Mucosa of stomach (tissue), 1 donor: ENCODE measurements around the gene NXPE3.
A peak's percentile ranks its signal among the peaks of the same experiment; 100 is the strongest.

ENCODE experiments used
- H3K27me3 ChIP-seq: one replicate; pipeline ENCODE4 v1.7.0; 2013; ENCODE audit warnings: mild to moderate bottlenecking, low read length; ENCODE audit not compliant: control insufficient read depth, insufficient read depth
- H3K36me3 ChIP-seq: one replicate; pipeline ENCODE4 v1.7.0; 2013; ENCODE audit warnings: low read length; ENCODE audit not compliant: control insufficient read depth, insufficient read depth
- H3K4me1 ChIP-seq: one replicate; pipeline ENCODE4 v1.7.0; 2013; ENCODE audit warnings: mild to moderate bottlenecking, low read length; ENCODE audit not compliant: control insufficient read depth, insufficient read depth
- H3K4me3 ChIP-seq: one replicate; pipeline ENCODE4 v1.7.0; 2013; ENCODE audit warnings: low read length
- H3K9ac ChIP-seq: one replicate; pipeline ENCODE4 v1.7.0; 2013; ENCODE audit warnings: mild to moderate bottlenecking, low read length, moderate library complexity
- H3K9me3 ChIP-seq: one replicate; pipeline ENCODE4 v1.7.0; 2013; ENCODE audit warnings: mild to moderate bottlenecking, low read length, moderate library complexity; ENCODE audit not compliant: control insufficient read depth
- donor health status: Pancreatic carcinoma.

Gene NXPE3

GRCh38 chr3:101807888-101808287, 28.9 kb downstream of the NXPE3 start:
- no peaks in the 10 kb centered on the region for H3K36me3 ChIP-seq

GRCh38 chr3:101809178-101810021, 30.4 kb downstream of the NXPE3 start:
- H3K36me3 ChIP-seq, result no peaks in the 10 kb centered on the region
- peaks cover 5% of the 10 kb centered on the region for H3K4me1 ChIP-seq

More at GRCh38 chr3:101807888-101808287, 28.9 kb downstream of the NXPE3 start:
- Histone ChIP-seq H3K9me3 (no peaks in the 10 kb centered on the region), H3K27me3 (no peaks in the 10 kb centered on the region), H3K4me3 (no peak overlapping the region), H3K9ac (no peak overlapping the region), H3K4me1 (no peaks in the 10 kb centered on the region)

GRCh38 chr3:101810022-101810418, 31.0 kb downstream of the NXPE3 start:
- no peaks in the 10 kb centered on the region for H3K36me3 ChIP-seq
- H3K9me3 ChIP-seq, result no peaks in the 10 kb centered on the region
- H3K27me3 ChIP-seq, result no peaks in the 10 kb centered on the region
- H3K9ac ChIP-seq, result no peak overlapping the region
- no peak overlapping the region for H3K4me3 ChIP-seq
- H3K4me1 ChIP-seq, result peaks cover 11% of the 10 kb centered on the region

More at GRCh38 chr3:101809178-101810021, 30.4 kb downstream of the NXPE3 start:
- Histone ChIP-seq H3K27me3 (no peaks in the 10 kb centered on the region), H3K4me3 (no peak overlapping the region), H3K9ac (no peak overlapping the region), H3K9me3 (no peaks in the 10 kb centered on the region)

GRCh38 chr3:101811875-101812274, 32.9 kb downstream of the NXPE3 start:
- H3K36me3 ChIP-seq, result no peaks in the 10 kb centered on the region
- peaks cover 16% of the 10 kb centered on the region for H3K4me1 ChIP-seq
- no peaks in the 10 kb centered on the region for H3K9me3 ChIP-seq
- no peak overlapping the region for H3K4me3 ChIP-seq
- no peak overlapping the region for H3K9ac ChIP-seq
- H3K27me3 ChIP-seq, result no peaks in the 10 kb centered on the region

- Histone ChIP-seq H3K4me1 (peaks cover 16% of the 10 kb centered on the region), H3K4me3 (no peak overlapping the region), H3K9ac (no peak overlapping the region), H3K36me3 (no peaks in the 10 kb centered on the region), H3K9me3 (no peaks in the 10 kb centered on the region), H3K27me3 (no peaks in the 10 kb centered on the region)
These were observed 33.9 kb downstream of the NXPE3 start for GRCh38 chr3:101812895-101813294.

- no peak overlapping the region for H3K4me3 ChIP-seq
- no peaks in the 10 kb centered on the region for H3K27me3 ChIP-seq
- H3K4me1 ChIP-seq, result peaks cover 16% of the 10 kb centered on the region
- H3K9me3 ChIP-seq, result no peaks in the 10 kb centered on the region
- peak overlapping the region; percentile 15 for H3K9ac ChIP-seq
- H3K36me3 ChIP-seq, result no peaks in the 10 kb centered on the region
These were observed 34.9 kb downstream of the NXPE3 start for GRCh38 chr3:101813817-101814440.

- Histone ChIP-seq H3K9ac (no peak overlapping the region), H3K4me1 (peaks cover 16% of the 10 kb centered on the region)
These were observed 35.8 kb downstream of the NXPE3 start for GRCh38 chr3:101814835-101815234.

GRCh38 chr3:101816215-101817149, 37.5 kb downstream of the NXPE3 start:
- H3K27me3 ChIP-seq, result no peaks in the 10 kb centered on the region
- H3K4me1 ChIP-seq, result peaks cover 16% of the 10 kb centered on the region
- H3K9ac ChIP-seq, result no peak overlapping the region
- no peak overlapping the region for H3K4me3 ChIP-seq
- no peaks in the 10 kb centered on the region for H3K9me3 ChIP-seq
- H3K36me3 ChIP-seq, result no peaks in the 10 kb centered on the region

More at GRCh38 chr3:101814835-101815234, 35.8 kb downstream of the NXPE3 start:
- H3K4me3 ChIP-seq, result no peak overlapping the region
- no peaks in the 10 kb centered on the region for H3K36me3 ChIP-seq
- no peaks in the 10 kb centered on the region for H3K9me3 ChIP-seq
- H3K27me3 ChIP-seq, result no peaks in the 10 kb centered on the region

- Histone ChIP-seq H3K4me3 (no peak overlapping the region), H3K36me3 (no peaks in the 10 kb centered on the region), H3K9ac (no peak overlapping the region), H3K9me3 (no peaks in the 10 kb centered on the region), H3K4me1 (peaks cover 16% of the 10 kb centered on the region), H3K27me3 (no peaks in the 10 kb centered on the region)
These were observed 39.0 kb downstream of the NXPE3 start for GRCh38 chr3:101817992-101818391.

- Histone ChIP-seq H3K9ac (no peak overlapping the region), H3K27me3 (no peaks in the 10 kb centered on the region), H3K36me3 (no peaks in the 10 kb centered on the region), H3K9me3 (no peaks in the 10 kb centered on the region), H3K4me3 (no peak overlapping the region), H3K4me1 (peaks cover 8% of the 10 kb centered on the region)
These were observed 40.7 kb downstream of the NXPE3 start for GRCh38 chr3:101819649-101820206.

GRCh38 chr3:101821503-101821902, 42.5 kb downstream of the NXPE3 start:
- H3K4me3 ChIP-seq, result no peak overlapping the region

More at GRCh38 chr3:101821503-101821902, 42.5 kb downstream of the NXPE3 start:
- no peaks in the 10 kb centered on the region for H3K27me3 ChIP-seq
- H3K36me3 ChIP-seq, result no peaks in the 10 kb centered on the region
- H3K4me1 ChIP-seq, result peaks cover 6% of the 10 kb centered on the region
- no peaks in the 10 kb centered on the region for H3K9me3 ChIP-seq
- no peak overlapping the region for H3K9ac ChIP-seq
